MM.1S (cell line): ENCODE data around the gene LSM14B.

Experiments
- DNase-seq: peaks from one replicate; pipeline ENCODE4 v3.0.0-alpha.2; 2015
- H2AFZ ChIP-seq: fragments of 300-600 bp; sonication (generic); 2 replicates; pipeline ENCODE4 v1.6.0; 2016; ENCODE audit warnings: antibody characterized with exemption, low read length
- H3F3A ChIP-seq: fragments of 300-600 bp; sonication (generic); 2 replicates; pipeline ENCODE4 v1.6.1; 2016; ENCODE audit warnings: mild to moderate bottlenecking, antibody characterized with exemption, low read length, moderate library complexity, mixed read lengths; ENCODE audit not compliant: insufficient read depth
- H3K27ac ChIP-seq: fragments of 300-600 bp; sonication (generic); 2 replicates; pipeline ENCODE4 v1.5.1; 2016; ENCODE audit warnings: mild to moderate bottlenecking, low read length
- H3K27me3 ChIP-seq: fragments of 300-600 bp; sonication (generic); replicated peaks from 2 replicates; pipeline ENCODE4 v1.6.0; 2016; ENCODE audit warnings: low read length; ENCODE audit not compliant: insufficient read depth
- H3K36me3 ChIP-seq: fragments of 300-600 bp; sonication (generic); replicated peaks from 2 replicates; pipeline ENCODE4 v1.6.1; 2016; ENCODE audit warnings: mild to moderate bottlenecking, low read length, mixed read lengths; ENCODE audit not compliant: insufficient read depth
- H3K4me1 ChIP-seq: fragments of 300-600 bp; sonication (generic); 2 replicates; pipeline ENCODE4 v1.6.1; 2016; ENCODE audit warnings: low read length, mixed read lengths
- H3K4me2 ChIP-seq: fragments of 300-600 bp; sonication (generic); 2 replicates; pipeline ENCODE4 v1.6.0; 2016; ENCODE audit warnings: low read depth, low read length
- H3K4me3 ChIP-seq: fragments of 300-600 bp; sonication (generic); 2 replicates; pipeline ENCODE4 v1.5.1; 2016; ENCODE audit warnings: low read length, mixed read lengths
- H3K79me2 ChIP-seq: fragments of 300-600 bp; sonication (generic); 2 replicates; pipeline ENCODE4 v1.6.1; 2016; ENCODE audit warnings: mixed run types, low read length, mixed read lengths
- H3K9ac ChIP-seq: fragments of 300-600 bp; sonication (generic); 2 replicates; pipeline ENCODE4 v1.6.1; 2016; ENCODE audit warnings: low read length, mixed read lengths
- H3K9me2 ChIP-seq: fragments of 300-600 bp; sonication (generic); replicated peaks from 2 replicates; pipeline ENCODE4 v1.6.1; 2016; ENCODE audit warnings: mild to moderate bottlenecking, low read length, mixed read lengths; ENCODE audit not compliant: insufficient read depth
- H3K9me3 ChIP-seq: fragments of 300-600 bp; sonication (generic); replicated peaks from 2 replicates; pipeline ENCODE4 v1.6.1; 2016; ENCODE audit warnings: mild to moderate bottlenecking, low read length, mixed read lengths; ENCODE audit not compliant: insufficient read depth
- H4K20me1 ChIP-seq: fragments of 300-600 bp; sonication (generic); 2 replicates; pipeline ENCODE4 v1.6.1; 2016; ENCODE audit warnings: mild to moderate bottlenecking, low read length, moderate library complexity, mixed read lengths; ENCODE audit not compliant: insufficient read depth
- EZH2 ChIP-seq: fragments of 300-600 bp; sonication (generic); optimal IDR thresholded peaks from 2 replicates; pipeline ENCODE3; 2017; ENCODE audit warnings: low read depth, mild to moderate bottlenecking, antibody characterized with exemption, low read length, mixed read lengths
- EZH2phosphoT487 ChIP-seq: fragments of 300-600 bp; sonication (generic); IDR thresholded peaks from 2 replicates; pipeline ENCODE4 v1.6.1; 2018; ENCODE audit warnings: antibody characterized with exemption, low read length
- TF ChIP-seq, protein P1 (sequence below): fragments of 300-600 bp; sonication (generic); IDR thresholded peaks from 2 replicates; pipeline ENCODE4 v1.5.1; 2016; ENCODE audit warnings: antibody characterized with exemption, low read length, mixed read lengths

LSM14B gene

DNA sequence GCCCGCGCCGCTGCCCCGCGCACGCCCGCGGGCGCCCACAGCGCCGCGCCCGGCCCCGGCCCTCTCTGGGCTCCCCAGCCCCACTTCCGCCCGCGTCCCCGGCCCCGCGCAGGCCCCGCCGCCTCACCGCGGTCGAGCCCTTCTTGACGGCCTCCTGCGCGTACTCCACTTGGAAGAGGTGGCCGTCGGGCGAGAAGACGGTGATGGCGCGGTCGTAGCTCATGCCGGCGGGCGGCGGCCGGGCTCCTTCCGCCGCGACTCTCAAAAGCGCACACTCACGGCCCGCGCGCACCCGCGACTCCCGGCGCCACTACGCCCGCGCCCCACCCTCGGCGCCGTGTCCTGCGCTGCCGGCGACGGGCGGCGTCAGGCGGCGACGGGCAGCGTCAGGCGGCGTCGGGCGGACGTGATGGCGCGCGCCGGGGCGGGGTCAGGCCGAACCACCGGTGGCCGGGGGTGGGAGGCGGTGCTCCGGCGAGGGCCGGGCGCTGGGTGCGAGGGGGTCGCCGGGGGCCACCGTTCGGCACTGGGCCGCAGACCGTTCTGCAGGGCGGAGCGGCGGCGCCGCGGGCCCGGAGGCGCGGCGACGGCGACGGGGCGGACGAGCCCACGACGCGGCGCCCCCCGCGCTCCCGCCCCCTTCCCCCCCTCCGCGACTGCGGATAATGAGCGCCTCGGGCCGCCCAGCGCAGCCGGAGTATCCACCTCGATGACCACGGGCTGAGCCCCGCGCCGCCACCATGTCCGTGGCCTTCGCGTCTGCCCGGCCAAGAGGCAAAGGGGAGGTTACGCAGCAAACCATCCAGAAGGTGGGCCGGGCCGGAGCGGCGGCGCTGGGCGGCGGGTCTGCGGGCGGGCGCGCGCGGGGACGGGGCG lies 21.0 kb downstream of the LSM14B start, which contains the start of the genes PSMA7 and SS18L1:
PSMA7 (minus strand) TSS at position 314 of the 876 bp plus-strand sequence; CDS start at position 223, 91 bp downstream.
SS18L1 (plus strand) TSS at position 689 of the 876 bp plus-strand sequence; CDS start at position 741, 52 bp downstream.
- TF ChIP-seq EZH2phosphoT487 = no peak
- TF ChIP-seq, protein P1, sequence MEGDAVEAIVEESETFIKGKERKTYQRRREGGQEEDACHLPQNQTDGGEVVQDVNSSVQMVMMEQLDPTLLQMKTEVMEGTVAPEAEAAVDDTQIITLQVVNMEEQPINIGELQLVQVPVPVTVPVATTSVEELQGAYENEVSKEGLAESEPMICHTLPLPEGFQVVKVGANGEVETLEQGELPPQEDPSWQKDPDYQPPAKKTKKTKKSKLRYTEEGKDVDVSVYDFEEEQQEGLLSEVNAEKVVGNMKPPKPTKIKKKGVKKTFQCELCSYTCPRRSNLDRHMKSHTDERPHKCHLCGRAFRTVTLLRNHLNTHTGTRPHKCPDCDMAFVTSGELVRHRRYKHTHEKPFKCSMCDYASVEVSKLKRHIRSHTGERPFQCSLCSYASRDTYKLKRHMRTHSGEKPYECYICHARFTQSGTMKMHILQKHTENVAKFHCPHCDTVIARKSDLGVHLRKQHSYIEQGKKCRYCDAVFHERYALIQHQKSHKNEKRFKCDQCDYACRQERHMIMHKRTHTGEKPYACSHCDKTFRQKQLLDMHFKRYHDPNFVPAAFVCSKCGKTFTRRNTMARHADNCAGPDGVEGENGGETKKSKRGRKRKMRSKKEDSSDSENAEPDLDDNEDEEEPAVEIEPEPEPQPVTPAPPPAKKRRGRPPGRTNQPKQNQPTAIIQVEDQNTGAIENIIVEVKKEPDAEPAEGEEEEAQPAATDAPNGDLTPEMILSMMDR = no peak
- TF ChIP-seq EZH2 = no peak
- H3K4me2 ChIP-seq = peak within 1 kb of the TSS; percentile 95
- no peaks in the 10 kb centered on the region for H3K9me3 ChIP-seq
- no peaks in the 10 kb centered on the region for H3K9me2 ChIP-seq
- H3K36me3 ChIP-seq = peaks cover 6% of the 10 kb centered on the region; the same call in 1 of the 2 replicates
- peaks cover 83% of the 10 kb centered on the region for H3K79me2 ChIP-seq
- peak within 1 kb of the TSS; percentile 51; the same call in 1 of the 2 replicates for H3K27ac ChIP-seq
- peak within 1 kb of the TSS; percentile 81 for H3K4me3 ChIP-seq
- peak within 1 kb of the TSS; percentile 53; the same call in 1 of the 2 replicates for H2AFZ ChIP-seq
- H3K4me1 ChIP-seq = peaks cover 18% of the 10 kb centered on the region
- peak; percentile 91 for DNase-seq
- peaks cover 15% of the 10 kb centered on the region for H3F3A ChIP-seq
- no peaks in the 10 kb centered on the region for H3K27me3 ChIP-seq
- peak within 1 kb of the TSS; percentile 70 for H3K9ac ChIP-seq
- H4K20me1 ChIP-seq = peaks cover 31% of the 10 kb centered on the region

DNA sequence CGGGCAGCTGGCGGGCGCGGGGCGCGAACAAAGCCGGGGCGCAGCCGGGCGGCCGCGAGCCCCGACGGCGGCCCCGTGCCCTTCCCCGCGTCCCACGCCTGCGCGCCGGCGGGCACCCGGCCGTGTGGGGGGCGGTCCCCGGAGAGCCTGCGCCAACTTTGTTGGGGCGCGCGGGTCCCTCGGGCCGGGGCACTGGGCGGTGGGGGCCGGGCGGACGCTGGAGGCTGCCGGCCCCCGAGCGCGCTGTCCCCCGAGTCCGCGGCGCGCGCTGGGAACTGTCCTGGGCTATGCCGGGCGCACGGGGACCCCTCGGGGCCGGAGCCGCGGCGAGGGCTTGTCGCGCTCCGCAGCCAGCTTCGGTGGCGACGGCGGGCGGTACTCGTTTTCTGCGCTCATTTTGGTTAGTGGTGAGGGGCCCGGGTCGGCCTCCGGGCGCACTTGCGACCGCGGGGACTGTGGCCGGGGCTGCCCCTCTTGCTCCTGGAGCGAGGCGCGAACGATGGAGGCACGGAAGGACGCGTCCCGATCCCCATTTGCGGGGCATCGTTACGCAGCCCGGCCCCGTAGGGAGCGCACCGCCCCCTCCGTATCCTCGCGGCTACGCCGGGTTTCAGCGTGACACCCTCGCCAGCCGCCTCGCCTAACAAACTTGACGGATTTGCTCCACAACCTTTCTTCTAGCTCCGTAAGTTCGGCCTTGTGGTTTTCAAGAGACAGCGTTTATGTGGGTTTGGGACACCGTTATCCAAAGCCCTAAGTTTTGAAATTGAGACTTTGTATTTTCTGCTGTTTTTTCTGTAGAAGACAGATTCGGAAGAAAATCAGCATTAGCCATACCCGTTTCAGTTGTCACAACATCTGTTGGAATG lies 21.9 kb downstream of the LSM14B start:
- H3K79me2 ChIP-seq = peaks cover 85% of the 10 kb centered on the region
- peak overlapping the region; percentile 53; the same call in 1 of the 2 replicates for H2AFZ ChIP-seq
- peaks cover 12% of the 10 kb centered on the region for H3F3A ChIP-seq
- H3K27me3 ChIP-seq = no peaks in the 10 kb centered on the region
- no peaks in the 10 kb centered on the region for H3K9me3 ChIP-seq
- no peaks in the 10 kb centered on the region for H3K9me2 ChIP-seq
- H3K27ac ChIP-seq = no peak overlapping the region
- peak overlapping the region; percentile 42; the same call in 1 of the 2 replicates for H3K9ac ChIP-seq
- TF ChIP-seq EZH2 = no peak
- TF ChIP-seq, protein P1 = no peak
- no peak for TF ChIP-seq EZH2phosphoT487
- H4K20me1 ChIP-seq = peaks cover 31% of the 10 kb centered on the region
- peaks cover 18% of the 10 kb centered on the region for H3K4me1 ChIP-seq
- peak overlapping the region; percentile 95 for H3K4me2 ChIP-seq
- DNase-seq = peak; percentile 52
- H3K4me3 ChIP-seq = peak overlapping the region; percentile 79
- no peaks in the 10 kb centered on the region for H3K36me3 ChIP-seq

DNA sequence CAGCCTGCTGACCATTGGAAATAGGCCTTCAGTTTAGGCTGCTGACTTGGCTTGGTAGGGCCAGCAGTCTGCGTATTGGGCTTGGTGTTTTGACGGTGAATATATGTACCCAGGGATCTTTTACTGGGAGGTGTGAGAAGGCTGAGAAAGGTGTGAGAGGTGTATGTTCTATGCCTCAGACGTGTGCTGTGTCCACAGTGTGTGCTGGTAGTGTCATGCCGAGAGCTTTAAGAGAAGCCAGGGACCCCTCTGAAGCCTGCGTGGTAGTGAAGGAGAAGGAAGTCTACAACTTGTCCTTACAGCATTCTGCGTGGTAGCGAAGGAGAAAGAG lies 23.4 kb downstream of the LSM14B start:
- TF ChIP-seq EZH2 (no peak), EZH2phosphoT487 (no peak)
- TF ChIP-seq, protein P1 = no peak
- Histone ChIP-seq H3K4me2 (no peak overlapping the region), H3K79me2 (peaks cover 85% of the 10 kb centered on the region), H3K4me3 (no peak overlapping the region), H3F3A (peaks cover 12% of the 10 kb centered on the region), H4K20me1 (peaks cover 27% of the 10 kb centered on the region), H3K27me3 (no peaks in the 10 kb centered on the region), H3K9me3 (no peaks in the 10 kb centered on the region), H3K9me2 (no peaks in the 10 kb centered on the region), H2AFZ (no peak overlapping the region), H3K9ac (no peak overlapping the region), H3K4me1 (peaks cover 18% of the 10 kb centered on the region), H3K36me3 (no peaks in the 10 kb centered on the region), H3K27ac (no peak overlapping the region)
- DNase-seq = no peak
